HG02884 (cell line): ENCODE results near the gene TNFAIP3.
"Not testable (repeated sequence)": the region's sequence is repeated elsewhere in the genome, so short reads cannot be mapped to it uniquely, and the experiment has no call there.

Experiments used
- ATAC-seq: cut with Tn5 transposase; IDR thresholded peaks from one replicate; pipeline ENCODE4 v1.9.1; 2021; ENCODE audit warnings: mild to moderate bottlenecking, moderate library complexity; ENCODE audit not compliant: unreplicated experiment

Gene TNFAIP3

DNA sequence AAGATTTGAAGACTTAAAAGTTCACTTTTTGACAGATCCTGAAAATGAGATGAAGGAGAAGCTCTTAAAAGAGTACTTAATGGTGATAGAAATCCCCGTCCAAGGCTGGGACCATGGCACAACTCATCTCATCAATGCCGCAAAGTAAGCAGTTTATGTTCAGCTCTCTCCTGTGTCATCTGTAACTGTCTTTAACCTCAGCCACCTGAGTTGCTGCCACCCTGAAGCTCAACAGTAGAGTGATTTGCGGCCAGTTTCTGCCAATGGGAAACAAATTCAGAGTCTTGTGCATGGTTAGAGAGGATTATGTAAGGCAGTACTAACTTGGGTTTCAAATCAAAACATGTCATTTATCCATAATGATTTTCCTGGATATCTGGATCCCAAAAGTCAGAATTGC lies 10.1 kb downstream of the TNFAIP3 start:
- ATAC-seq = no peak

DNA sequence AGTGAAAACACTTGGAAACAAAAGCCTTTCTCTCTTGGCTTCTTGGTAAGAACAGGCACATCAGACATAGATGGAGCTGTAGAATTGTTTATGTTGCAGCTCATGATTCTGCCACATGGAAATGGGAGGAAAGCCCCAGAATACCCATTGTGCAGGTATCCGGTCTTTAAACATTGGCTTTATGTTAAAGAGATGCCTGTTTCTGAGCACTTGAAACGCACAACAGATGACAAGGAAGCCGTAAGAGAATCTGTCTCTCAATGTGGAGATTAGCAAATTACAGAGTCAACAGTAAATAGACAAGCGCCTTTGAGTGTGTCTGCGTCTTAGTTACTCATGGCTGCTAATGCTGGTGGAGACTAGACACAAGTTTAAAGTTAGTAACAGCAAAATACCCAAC lies 10.5 kb downstream of the TNFAIP3 start:
- ATAC-seq = no peak

DNA sequence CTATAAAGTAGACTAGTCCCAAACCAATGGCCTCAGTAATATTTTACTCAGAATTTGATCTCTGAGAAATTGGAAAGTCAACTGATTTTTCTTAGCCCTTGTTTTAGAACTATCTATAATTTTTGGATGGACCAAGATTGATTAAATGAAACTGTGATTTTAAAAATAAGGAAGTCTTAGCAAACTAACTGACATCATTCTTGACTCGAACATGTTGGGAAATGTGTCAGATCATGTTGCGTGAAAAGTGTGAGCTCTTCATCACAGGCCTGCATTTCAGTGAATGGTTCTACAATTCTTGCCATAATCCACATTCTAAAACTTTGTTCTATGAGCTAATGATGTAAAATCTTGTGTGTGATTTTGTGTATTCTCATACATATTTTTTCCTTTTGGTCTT lies 11.0 kb downstream of the TNFAIP3 start:
- no peak for ATAC-seq

DNA sequence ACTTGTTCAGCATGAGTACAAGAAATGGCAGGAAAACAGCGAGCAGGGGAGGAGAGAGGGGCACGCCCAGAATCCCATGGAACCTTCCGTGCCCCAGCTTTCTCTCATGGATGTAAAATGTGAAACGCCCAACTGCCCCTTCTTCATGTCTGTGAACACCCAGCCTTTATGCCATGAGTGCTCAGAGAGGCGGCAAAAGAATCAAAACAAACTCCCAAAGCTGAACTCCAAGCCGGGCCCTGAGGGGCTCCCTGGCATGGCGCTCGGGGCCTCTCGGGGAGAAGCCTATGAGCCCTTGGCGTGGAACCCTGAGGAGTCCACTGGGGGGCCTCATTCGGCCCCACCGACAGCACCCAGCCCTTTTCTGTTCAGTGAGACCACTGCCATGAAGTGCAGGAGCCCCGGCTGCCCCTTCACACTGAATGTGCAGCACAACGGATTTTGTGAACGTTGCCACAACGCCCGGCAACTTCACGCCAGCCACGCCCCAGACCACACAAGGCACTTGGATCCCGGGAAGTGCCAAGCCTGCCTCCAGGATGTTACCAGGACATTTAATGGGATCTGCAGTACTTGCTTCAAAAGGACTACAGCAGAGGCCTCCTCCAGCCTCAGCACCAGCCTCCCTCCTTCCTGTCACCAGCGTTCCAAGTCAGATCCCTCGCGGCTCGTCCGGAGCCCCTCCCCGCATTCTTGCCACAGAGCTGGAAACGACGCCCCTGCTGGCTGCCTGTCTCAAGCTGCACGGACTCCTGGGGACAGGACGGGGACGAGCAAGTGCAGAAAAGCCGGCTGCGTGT lies 11.6 kb downstream of the TNFAIP3 start:
- no peak for ATAC-seq

DNA sequence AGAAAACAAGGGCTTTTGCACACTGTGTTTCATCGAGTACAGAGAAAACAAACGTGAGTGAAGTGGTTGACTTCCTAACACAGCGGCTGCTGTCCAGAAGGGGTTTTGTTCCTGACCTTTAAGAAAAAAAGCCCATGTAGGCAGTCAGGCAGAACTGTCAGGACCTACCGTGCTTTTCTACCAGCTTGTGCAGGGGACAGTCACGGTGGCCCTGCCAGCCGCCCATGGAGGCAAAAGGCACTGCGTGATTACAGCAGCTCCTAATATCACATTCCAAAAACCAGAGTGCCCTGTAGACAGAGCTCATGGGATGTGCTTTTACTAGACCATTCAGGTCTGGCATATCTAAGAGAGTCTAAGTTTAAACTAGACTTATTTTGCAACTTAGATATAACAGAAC lies 12.2 kb downstream of the TNFAIP3 start:
- ATAC-seq = no peak

DNA sequence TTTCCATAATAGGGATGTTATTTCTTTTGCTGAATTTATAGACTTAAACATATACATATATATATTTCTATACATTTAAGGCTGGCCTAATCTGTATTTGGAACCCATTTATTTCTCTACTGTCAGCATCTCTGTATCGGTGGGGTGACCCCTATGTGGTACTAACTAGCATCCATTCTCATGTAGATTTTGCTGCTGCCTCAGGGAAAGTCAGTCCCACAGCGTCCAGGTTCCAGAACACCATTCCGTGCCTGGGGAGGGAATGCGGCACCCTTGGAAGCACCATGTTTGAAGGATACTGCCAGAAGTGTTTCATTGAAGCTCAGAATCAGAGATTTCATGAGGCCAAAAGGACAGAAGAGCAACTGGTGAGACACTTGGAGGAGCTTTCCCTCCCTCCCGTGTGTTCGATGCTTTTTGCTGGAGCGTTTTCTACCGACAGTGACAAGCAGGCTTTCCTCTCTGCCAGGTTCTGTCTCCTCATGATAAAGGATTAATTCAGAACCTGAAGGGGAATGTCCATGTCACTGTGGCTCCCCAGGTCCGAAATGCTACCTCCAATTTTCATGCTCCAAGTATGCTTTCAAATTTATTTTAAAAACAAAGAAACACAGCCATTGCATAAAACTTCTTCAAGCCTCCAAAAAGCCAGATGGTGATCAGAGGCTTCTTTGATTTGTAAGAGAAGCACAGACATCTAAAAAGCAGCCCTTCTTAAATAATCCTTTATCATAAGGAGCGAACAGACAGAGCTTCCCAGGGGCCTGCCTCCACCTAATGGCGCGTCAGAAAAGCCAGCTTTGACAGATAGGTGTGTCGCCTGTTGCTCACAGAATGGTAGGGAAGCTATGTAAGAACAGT lies 13.1 kb downstream of the TNFAIP3 start:
- ATAC-seq = no peak

DNA sequence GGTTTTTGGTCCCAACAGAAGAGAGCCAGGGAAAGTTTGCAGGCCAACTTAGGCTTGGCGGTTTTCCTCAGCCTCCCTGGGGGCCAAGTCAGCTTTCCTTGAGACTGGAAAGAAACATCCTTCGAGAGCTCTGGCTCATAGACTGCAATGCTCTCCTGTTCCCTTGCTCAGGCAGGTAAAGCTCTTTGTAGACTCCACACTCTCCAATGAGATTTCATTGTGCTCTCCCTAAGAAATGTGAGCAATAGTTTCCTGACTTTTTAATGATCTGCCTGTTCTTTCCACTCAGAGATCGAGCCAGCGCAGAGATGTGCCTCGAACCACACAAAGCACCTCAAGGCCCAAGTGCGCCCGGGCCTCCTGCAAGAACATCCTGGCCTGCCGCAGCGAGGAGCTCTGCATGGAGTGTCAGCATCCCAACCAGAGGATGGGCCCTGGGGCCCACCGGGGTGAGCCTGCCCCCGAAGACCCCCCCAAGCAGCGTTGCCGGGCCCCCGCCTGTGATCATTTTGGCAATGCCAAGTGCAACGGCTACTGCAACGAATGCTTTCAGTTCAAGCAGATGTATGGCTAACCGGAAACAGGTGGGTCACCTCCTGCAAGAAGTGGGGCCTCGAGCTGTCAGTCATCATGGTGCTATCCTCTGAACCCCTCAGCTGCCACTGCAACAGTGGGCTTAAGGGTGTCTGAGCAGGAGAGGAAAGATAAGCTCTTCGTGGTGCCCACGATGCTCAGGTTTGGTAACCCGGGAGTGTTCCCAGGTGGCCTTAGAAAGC lies 13.9 kb downstream of the TNFAIP3 start:
- ATAC-seq = no peak

DNA sequence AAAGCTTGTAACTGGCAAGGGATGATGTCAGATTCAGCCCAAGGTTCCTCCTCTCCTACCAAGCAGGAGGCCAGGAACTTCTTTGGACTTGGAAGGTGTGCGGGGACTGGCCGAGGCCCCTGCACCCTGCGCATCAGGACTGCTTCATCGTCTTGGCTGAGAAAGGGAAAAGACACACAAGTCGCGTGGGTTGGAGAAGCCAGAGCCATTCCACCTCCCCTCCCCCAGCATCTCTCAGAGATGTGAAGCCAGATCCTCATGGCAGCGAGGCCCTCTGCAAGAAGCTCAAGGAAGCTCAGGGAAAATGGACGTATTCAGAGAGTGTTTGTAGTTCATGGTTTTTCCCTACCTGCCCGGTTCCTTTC lies 14.4 kb downstream of the TNFAIP3 start:
- ATAC-seq = no peak

DNA sequence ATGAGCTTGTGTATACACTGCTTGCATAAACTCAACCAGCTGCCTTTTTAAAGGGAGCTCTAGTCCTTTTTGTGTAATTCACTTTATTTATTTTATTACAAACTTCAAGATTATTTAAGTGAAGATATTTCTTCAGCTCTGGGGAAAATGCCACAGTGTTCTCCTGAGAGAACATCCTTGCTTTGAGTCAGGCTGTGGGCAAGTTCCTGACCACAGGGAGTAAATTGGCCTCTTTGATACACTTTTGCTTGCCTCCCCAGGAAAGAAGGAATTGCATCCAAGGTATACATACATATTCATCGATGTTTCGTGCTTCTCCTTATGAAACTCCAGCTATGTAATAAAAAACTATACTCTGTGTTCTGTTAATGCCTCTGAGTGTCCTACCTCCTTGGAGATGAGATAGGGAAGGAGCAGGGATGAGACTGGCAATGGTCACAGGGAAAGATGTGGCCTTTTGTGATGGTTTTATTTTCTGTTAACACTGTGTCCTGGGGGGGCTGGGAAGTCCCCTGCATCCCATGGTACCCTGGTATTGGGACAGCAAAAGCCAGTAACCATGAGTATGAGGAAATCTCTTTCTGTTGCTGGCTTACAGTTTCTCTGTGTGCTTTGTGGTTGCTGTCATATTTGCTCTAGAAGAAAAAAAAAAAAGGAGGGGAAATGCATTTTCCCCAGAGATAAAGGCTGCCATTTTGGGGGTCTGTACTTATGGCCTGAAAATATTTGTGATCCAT lies 15.3 kb downstream of the TNFAIP3 start:
- ATAC-seq = no peak

DNA sequence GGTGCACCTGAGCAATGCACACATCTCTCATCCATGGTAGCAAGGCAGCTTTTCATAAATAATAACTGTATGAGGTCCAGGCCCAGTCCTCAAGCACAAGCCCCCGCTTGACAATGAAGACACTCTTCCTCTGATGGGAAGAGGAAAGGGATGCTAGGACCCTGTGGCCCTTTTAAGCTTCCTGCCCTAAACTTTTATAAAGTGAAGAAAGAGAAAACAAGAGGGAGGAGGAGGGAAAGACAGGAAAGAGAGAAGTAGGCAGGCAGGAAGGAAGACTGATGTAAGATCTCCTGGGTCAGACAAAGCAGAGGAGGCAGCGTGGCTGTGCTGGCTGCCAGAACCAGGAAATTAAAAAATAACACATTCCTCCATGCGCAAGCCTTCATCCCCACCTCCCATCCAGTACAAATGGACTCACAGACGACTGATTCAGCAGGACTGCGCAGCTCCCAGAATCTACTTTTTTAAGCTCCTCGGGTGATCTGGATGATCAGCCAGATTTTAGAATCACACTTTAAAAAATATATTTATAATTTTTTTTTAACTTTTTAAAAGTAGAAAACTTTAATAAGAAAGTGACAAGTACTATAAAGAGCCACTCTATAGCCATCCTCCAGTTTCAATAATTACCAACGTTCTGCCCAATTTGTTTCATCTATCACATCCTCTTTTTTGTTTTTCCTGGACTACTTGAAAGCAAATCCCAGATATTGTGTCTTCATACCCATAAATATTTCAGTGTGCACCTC lies 16.5 kb downstream of the TNFAIP3 start:
- ATAC-seq = no peak

DNA sequence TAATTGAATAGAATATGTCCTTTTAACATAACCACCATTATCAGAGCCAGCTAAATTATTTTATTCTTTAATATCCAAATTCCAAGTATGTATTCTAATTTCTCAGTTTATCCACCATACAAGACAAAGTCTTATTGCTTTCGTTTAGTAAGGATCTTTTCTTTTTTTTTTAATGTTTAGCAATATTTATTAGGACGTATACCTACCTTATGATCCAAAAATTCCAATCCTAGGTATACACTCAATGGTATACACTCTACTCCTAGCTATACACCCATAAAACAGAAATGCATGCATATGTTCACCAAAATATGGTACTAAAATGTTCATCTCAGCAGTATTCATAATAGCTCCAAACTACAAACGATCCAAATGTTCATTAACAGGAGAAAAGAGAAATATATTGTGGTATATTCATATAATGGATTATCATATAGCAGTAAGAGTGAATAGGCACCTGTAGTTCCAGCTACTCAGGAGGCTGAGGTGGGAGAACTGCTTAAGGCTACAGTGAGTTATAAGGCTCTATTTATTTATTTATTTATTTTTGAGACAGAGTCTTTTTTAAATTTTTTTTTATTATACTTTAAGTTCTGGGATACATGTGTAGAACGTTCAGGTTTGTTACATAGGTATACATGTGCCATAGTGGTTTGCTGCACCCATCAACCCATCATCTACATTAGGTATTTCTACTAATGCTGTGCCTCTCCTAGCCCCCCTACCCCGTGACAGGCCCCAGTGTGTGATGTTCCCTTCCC lies 17.3 kb downstream of the TNFAIP3 start:
- no peak for ATAC-seq

DNA sequence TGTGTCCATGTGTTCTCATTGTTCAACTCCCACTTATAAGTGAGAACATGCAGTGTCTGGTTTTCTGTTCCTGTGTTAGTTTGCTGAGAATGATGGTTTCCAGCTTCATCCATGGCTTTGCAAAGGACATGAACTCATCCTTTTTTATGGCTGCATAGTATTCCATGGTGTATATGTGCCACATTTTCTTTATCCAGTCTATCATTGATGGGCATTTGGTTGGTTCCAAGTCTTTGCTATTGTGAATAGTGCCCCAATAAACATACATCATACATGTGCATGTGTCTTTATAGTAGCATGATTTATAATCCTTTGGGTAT lies 17.8 kb downstream of the TNFAIP3 start:
- not testable (repeated sequence) for ATAC-seq

DNA sequence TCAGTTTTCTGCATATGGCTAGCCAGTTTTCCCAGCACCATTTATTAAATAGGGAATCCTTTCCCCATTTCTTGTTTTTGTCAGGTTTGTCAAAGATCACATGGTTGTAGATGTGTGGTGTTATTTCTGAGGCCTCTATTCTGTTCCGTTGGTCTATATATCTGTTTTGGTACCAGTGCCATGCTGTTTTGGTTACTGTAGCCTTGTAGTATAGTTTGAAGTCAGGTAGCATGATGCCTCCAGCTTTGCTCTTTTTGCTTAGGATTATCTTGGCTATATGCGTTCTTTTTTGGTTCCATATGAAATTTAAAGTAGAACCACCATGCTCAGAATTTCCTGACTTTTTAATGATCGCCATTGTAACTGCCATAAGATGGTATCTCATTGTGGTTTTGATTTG lies 19.2 kb downstream of the TNFAIP3 start:
- ATAC-seq = not testable (repeated sequence)

DNA sequence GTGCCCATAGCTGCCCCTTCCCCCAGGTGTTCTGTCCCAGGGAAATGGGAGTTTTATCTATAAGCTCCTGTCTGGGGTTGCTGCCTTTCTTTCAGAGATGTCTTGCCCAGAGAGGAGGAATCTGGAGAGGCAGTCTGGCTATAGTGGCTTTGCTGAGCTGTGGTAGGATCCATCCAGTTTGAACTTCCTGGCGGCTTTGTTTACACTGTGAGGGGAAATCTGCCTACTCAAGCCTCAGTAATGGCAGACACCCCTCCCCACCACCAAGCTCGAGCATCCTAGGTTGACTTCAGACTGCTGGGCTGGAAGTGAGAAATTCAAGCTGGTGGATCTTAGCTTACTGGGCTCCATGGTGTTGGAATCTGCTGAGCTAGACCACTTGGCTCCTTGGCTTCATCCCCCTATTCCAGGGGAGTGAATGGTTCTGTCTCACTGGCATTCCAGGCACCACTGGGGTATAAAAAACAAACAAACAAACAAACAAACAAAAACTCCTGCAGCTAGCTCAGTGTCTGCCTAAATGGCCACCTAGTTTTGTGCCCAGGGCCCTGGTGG lies 24.0 kb downstream of the TNFAIP3 start:
- no peak for ATAC-seq

DNA sequence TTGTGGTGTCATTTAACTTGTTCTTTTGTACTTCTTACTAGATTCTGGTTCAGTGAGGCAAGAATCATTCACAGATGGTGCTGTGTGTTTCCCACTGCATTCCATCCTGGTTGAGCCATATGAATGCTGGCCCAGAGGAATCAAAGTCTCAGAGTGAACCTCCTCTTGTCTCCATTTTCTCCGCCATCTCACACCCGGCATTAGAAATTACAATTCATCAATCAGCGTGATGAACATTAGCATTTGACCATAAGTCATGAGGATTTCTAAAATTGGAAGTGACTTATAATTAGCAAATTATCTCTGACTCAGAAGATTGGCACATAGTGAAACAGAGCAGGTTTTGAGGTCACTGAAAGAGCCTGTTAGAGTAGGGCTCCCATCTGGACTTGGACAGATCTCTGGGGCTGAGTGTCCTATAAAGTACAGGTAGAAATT lies 25.2 kb downstream of the TNFAIP3 start:
- peak; percentile 54 for ATAC-seq

DNA sequence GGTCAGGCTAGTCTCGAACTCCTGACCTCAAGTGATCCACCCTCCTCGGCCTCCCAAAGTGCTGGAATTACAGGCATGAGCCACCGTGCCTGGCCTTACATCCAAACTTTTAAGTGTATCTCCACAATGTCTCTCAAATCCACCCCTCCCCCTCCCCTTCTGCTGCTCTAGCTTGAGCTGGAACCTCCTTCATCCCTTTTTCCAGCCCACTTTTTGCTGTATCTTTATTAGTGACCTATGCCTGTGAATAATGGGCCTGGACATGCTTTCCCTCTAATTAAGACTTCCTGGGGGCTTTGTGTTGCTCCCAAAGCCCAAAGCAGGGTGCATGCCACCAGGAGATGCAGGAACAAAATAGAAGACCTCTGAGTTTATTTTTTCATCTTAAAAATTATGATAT lies 26.1 kb downstream of the TNFAIP3 start:
- ATAC-seq = no peak

DNA sequence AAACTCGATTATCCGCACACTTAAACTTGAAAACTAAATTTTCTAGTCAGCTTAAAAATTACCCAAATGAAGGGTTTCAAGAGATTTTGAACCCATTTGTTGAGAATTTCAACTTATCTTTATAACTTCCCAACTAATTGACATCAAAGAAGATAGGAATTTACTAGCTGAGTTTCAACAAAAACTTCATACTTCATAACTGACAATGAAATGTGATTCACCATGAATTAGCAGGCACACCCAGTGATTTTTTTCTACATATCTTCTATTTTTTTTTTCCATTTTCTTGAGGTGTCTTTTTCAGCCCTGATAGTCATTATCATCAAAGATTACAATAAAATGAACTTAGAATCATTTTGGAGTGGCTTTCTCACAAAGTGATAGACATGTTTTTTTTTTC lies 26.7 kb downstream of the TNFAIP3 start:
- ATAC-seq = no peak

DNA sequence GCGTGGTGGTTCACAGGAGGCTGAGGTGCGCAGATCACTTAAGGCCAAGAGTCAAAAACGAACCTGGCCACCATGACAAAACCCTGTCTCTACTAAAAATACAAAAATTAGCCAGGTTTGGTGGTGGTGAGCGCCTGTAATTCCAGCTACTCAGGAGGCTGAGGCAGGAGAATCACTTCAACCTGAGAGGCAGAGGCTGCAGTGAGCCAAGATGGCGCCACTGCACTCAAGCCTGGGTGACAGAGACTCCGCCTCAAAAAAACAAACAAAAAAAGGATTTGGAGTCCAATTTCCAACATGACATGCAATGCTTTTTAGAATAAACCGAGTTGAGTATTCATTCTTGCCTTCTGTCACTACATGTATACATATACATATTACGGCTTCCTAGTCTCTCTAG lies 27.3 kb downstream of the TNFAIP3 start:
- not testable (repeated sequence) for ATAC-seq

DNA sequence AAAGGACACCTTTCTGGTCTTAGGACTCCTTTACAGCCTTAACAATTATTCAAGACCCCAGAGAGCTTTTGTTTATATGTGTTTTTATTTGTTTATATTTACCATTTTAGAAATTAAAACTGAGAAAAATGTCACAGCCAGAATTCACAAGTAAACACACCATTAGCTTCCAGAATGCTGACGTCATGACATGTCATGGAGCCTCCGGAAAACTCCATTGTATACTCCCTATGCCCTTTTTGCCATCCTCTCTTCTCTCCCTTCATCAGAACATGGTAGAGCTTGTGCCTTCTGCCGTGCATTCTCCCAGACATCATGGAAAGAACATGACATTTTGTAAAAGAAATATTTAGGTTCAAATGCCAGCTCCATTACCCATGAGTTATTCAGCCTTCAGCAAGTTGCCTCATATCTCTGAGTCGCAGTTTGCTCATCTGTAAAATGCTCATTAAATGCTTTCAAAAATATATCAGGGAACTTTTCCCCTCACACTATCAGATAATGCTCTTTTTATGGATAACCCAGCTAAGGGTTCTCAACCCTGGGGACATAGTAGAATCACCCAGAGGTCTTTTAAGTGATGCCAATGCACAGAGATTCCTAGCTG lies 27.8 kb downstream of the TNFAIP3 start:
- no peak for ATAC-seq
